Renal cortical epithelial cell (primary cell): ENCODE data around the gene ACP2. TPM values are rescaled to one million over a fixed set of nuclear protein-coding genes. Genes with fewer than 3 reads are reported as not detected.

Experiments used
- DNase-seq: peaks from one replicate; pipeline ENCODE4 v3.0.0-alpha.2; 2011; ENCODE audit warnings: low read depth
- total RNA-seq: library from RNA; depleted of rRNA; stranded (reverse); fragments of >200 nt; gene quantifications from 2 replicates; pipeline ENCODE4 v1.2.3, GENCODE V29; 2014

Gene ACP2
- 38.0 and 40.5 TPM in 2 replicates for total RNA-seq

GRCh38 chr11:47248664-47249377, at the start of gene ACP2:
Gene ACP2 (minus strand): TSS chr11:47248814. CDS start chr11:47248789, 25 bp downstream.
- peak; percentile 68 for DNase-seq

- DNase-seq, result peak; percentile 68
Measured at GRCh38 chr11:47296045-47296444, 47.4 kb upstream of the ACP2 start.

- no peak for DNase-seq
Measured at GRCh38 chr11:47295385-47295784, 46.8 kb upstream of the ACP2 start.

GRCh38 chr11:47289856-47290255, 41.2 kb upstream of the ACP2 start:
- DNase-seq, result no peak

GRCh38 chr11:47288066-47288465, 39.5 kb upstream of the ACP2 start:
- no peak for DNase-seq

- DNase-seq, result no peak
Measured at GRCh38 chr11:47285969-47286770, 37.6 kb upstream of the ACP2 start.

- no peak for DNase-seq
Measured at GRCh38 chr11:47284151-47284550, 35.5 kb upstream of the ACP2 start.

GRCh38 chr11:47282462-47282861, 33.8 kb upstream of the ACP2 start:
- no peak for DNase-seq

GRCh38 chr11:47280860-47281259, 32.2 kb upstream of the ACP2 start:
- no peak for DNase-seq

GRCh38 chr11:47280099-47280498, 31.5 kb upstream of the ACP2 start:
- DNase-seq, result no peak

- no peak for DNase-seq
Measured at GRCh38 chr11:47278769-47279168, 30.2 kb upstream of the ACP2 start.

- DNase-seq, result no peak
Measured at GRCh38 chr11:47278058-47278457, 29.4 kb upstream of the ACP2 start.

GRCh38 chr11:47276923-47277322, 28.3 kb upstream of the ACP2 start:
- DNase-seq, result no peak

- DNase-seq, result no peak
Measured at GRCh38 chr11:47274495-47275235, 26.1 kb upstream of the ACP2 start.

GRCh38 chr11:47272706-47273105, 24.1 kb upstream of the ACP2 start:
- DNase-seq, result peak; percentile 22

- DNase-seq, result no peak
Measured at GRCh38 chr11:47271961-47272661, 23.5 kb upstream of the ACP2 start.

- no peak for DNase-seq
Measured at GRCh38 chr11:47271328-47271727, 22.7 kb upstream of the ACP2 start.

GRCh38 chr11:47270331-47271271, 22.0 kb upstream of the ACP2 start:
- DNase-seq, result no peak

GRCh38 chr11:47269829-47270305, 21.3 kb upstream of the ACP2 start, which contains the start of gene MADD:
Gene MADD (plus strand): TSS chr11:47270133.
- no peak for DNase-seq
